ENCODE data around the gene ZPR1.
"Not testable (repeated sequence)": the region's sequence is repeated elsewhere in the genome, so short reads cannot be mapped to it uniquely, and the experiment has no call there.

The ZPR1 gene

GRCh38 chr11:116792144-116792868, 4.5 kb upstream of the ZPR1 start:
- DNase-seq, result no peak

DNA sequence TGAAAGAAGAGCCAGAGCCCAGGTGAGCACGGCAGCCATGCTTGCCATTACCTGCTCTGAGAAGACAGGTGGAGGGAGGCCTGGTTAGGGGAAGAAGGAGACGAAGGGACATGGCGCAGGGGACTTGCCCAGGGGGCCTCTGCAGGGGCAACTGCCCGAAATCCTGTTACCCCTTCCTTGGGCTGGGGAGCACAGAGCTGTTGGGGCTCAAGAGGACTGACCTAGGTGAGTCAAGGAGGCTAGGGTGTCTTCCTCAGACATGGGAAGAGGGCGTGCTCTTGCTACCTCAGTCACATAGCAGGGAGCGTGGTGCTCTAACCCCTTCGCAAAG, 4.0 kb upstream of the ZPR1 start, which contains the start of gene APOA5:
TSS of gene APOA5 (minus strand) at position 67 of the 331 bp plus-strand sequence. CDS start at position 48, 19 bp downstream.
- DNase-seq, result no peak

GRCh38 chr11:116791002-116791812, 3.4 kb upstream of the ZPR1 start:
- peak; percentile 61 for DNase-seq

GRCh38 chr11:116790167-116791001, 2.6 kb upstream of the ZPR1 start:
- DNase-seq, result no peak

DNA sequence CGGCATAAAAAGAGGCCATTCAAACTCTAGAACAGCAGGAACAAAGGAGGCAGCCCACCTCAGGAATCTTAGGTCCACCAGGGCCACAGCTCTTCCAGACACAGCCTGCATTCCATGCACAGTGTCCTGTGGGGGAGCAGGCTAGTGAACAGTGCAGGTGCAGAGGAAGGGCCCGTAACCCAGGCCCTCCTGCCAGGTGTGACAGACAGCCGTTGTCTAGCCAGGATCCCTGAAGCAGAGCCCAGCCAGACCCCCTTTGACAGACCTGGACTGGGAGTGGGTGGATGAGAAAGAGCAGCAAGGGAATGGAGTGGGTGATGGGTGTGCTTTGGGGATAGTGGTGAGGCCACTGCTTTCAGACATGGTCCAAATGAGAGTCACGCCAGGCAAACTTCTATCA, 1.2 kb upstream of the ZPR1 start:
- DNase-seq, result no peak

GRCh38 chr11:116788534-116788933, 711 bp upstream of the ZPR1 start:
- DNase-seq, result no peak

GRCh38 chr11:116787436-116787785, 412 bp downstream of the ZPR1 start:
- no peak for DNase-seq

- no peak for DNase-seq
Measured at GRCh38 chr11:116786966-116787365, 857 bp downstream of the ZPR1 start.

GRCh38 chr11:116786326-116786725, 1.5 kb downstream of the ZPR1 start:
- DNase-seq, result no peak

DNA sequence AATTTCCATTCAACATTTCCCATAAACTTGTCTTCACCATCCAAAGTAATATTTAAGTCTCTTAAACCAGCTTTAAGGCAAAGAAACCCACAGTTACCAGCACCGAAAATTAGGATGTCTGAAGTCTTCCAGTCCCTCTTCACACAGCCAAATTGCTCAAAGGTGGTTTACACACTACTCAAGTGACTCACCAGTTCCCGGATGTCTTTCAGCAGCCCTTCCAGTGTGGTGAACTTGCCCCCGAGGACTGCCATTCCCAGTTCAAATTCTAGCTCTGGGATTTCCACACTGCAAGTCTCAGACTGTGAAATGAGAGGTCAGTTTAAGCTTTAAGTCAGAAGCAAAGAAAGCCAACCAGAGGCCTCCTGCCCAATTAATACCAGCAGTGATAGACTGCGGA, 5.1 kb downstream of the ZPR1 start:
- no peak for DNase-seq

DNA sequence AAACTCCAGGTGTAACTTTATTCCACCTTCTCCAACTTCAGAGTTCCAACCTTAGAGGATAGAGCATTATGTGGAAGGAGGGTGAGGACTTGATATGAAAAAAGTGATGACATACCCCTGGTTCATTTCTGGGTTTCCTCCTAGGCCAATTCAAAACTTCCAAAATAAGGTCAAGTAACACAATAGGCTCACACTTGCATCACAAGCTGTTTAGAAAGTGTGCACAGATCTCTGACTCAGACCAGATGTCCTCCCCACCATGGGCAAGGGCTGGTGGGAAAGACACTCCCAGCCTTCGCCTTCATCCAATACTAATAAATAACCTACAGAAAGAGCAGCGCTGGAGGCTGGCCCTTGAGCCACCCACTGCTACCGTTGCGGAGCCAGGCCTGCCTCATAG, 9.3 kb downstream of the ZPR1 start:
- no peak for DNase-seq

DNA sequence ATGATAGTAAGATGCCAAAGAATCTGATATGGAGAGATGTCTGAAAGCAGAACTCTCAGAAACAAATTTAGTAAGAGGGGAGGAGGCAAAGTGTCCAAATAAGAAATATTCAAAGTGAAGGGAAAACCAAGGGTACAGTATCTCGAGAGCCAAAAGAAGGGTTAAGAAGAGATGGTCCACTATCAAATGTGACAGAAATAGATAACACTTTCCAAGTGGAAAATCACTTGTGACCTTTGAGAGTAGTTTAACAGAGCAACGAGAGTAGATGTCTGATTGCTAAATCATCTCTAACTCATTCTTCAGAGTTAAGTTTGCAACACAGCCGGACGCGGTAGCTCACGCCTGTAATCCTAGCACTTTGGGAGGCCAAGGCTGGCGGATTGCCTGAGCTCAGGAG, 10.8 kb downstream of the ZPR1 start:
- DNase-seq, result no peak

DNA sequence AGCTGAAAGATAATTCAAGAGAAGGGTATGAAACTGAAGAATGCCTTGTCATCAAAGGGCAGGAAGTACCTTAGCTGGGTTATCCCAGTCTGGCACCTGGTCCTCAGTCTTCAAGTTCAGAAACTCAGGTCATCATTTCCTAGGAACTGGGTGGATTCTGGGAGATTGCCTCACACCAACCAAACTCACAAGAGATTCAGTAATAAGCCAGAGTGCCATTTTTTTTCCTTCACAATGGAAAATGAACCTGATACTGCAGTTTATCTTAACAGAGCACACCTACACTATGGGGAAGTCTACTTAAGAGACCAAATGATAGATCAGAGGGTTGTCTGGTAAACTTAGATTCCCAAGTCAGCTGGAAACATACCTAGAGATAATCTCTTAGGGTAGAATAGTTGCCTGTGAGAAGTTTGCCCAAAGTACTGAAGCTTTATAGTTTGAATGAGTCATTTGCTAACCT, 11.3 kb downstream of the ZPR1 start:
- DNase-seq, result no peak

DNA sequence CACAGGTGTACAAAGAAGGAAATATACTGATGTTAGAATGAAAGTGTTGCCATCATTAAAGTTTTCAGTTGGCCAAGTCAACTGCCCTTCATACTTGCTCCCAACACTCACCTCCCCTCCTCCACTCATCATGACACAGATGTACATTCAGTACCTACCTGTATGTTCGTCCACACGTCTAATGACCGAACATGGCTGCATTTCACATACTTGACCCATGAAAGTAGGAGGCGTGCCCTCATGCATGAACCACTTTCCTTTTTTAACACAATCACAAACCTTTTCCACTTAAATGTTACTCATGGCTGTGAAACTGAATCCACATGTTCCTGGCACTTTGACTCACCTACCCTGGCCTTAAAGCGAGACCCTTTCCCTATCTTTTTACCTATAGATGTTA, 11.8 kb downstream of the ZPR1 start:
- DNase-seq, result no peak

GRCh38 chr11:116774661-116775060, 13.2 kb downstream of the ZPR1 start:
- no peak for DNase-seq

GRCh38 chr11:116773203-116774097, 14.4 kb downstream of the ZPR1 start:
- no peak for DNase-seq

DNA sequence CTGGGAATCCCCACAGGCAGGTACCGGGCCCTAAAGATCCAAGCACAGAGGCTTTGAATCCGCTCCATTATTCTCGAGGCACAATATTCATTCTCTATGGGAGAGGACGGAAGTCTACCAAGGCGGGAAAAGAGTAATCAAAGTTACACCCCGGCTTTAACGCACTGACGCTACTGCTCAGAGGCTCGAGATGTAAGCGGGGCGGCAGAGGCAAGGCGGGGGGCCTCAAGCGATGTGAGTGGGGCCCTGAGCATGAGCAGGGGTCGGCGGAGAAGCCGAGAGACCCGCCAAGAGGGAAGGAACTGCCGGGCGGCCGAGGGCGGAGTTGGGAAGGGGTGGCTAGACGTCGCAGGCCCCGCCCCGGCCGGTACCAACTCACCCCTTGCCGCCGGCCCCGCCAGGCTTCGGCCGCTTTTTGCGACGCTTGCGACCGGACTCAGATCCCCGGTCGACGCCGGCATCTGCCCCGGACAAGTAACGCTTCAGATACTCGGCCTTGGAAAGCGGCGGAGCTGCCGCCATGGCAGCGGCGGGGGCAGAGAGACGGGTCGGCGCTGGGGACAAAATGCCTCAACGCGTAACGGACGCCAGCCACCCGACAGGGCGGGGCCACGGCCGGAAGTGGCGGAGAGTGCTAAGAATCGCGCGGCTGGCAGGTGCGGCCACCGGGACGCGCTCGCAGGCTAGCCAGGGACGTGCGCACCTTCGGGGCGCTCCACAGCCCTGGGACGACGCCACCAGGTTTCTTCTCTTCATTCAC, 15.2 kb downstream of the ZPR1 start, which contains the start of gene BUD13:
TSS of gene BUD13 (minus strand) at position 545 of the 760 bp plus-strand sequence. CDS start at position 522, 23 bp downstream.
- DNase-seq, result peak; percentile 86

DNA sequence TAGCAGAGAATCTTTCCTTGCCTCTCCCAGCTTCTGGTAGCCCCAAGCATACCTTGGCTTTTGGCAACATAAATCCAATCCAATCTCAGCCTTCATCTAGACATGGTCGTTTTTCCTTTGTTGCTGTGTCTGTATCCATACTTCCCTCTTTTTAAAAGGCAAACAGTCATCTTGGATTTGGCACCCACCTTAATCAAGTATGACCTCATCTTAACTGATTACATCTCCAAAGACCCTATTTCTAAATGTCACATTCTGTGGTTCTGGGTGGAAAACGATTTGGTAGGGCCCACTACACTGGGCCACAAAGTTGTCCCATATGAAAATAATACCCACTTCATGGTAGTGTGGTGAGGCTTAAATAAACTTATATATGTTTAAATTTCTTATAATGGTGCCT, 15.9 kb downstream of the ZPR1 start:
- DNase-seq, result no peak

GRCh38 chr11:116762132-116762531, 25.7 kb downstream of the ZPR1 start:
- no peak for DNase-seq

GRCh38 chr11:116756044-116756443, 31.8 kb downstream of the ZPR1 start:
- not testable (repeated sequence) for DNase-seq

DNA sequence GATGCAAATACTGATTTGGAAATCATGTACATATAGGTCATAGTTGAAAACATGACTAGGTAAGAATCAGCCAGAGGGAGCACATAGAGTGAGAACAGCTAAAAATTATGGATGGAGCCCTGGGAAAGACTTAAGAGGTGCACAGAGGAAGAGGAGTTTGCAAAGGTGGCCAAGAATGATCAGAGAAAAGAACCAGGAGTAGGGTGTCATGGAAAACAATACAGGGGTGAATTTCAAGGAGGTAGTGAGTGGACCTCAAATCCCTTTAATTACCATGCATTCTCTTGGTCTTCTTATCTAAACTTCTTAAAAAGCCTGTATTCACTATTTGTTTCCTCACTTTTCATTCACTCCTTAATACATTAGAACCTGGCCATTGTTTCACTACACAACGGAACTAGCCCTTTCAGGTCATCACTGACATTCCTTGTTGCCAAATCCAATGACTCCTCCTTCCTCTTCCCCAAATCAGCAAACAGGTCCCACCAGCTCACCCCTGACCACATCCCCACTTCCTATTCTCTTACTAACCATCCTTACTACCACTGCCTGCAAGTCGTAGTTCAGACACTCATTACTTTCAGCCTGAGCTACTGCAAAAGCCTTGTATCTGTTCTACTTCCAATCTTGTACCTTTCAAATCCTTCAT, 37.6 kb downstream of the ZPR1 start:
- DNase-seq, result no peak

Measured in fibroblast of skin of back (primary cell).